GM18498 (cell line): ENCODE measurements around the gene STX2.
"Not testable (repeated sequence)": the region's sequence is repeated elsewhere in the genome, so short reads cannot be mapped to it uniquely, and the experiment has no call there.

Experiments
- ATAC-seq: cut with Tn5 transposase; IDR thresholded peaks from one replicate; pipeline ENCODE4 v1.9.1; 2021; ENCODE audit warnings: mild to moderate bottlenecking, moderate library complexity; ENCODE audit not compliant: unreplicated experiment

STX2 gene

GRCh38 chr12:130803702-130804101 is 35.3 kb downstream of the STX2 start:
- ATAC-seq: no peak

GRCh38 chr12:130800312-130800711 is 38.7 kb downstream of the STX2 start:
- no peak for ATAC-seq

- no peak for ATAC-seq
These were observed 40.0 kb downstream of the STX2 start for GRCh38 chr12:130799051-130799450.

GRCh38 chr12:130796985-130797686 is 41.9 kb downstream of the STX2 start:
- peak; percentile 76 for ATAC-seq

- no peak for ATAC-seq
These were observed 43.1 kb downstream of the STX2 start for GRCh38 chr12:130795906-130796305.

- no peak for ATAC-seq
These were observed 45.5 kb downstream of the STX2 start for GRCh38 chr12:130793554-130793849.

- no peak for ATAC-seq
These were observed 46.1 kb downstream of the STX2 start for GRCh38 chr12:130792821-130793553.

GRCh38 chr12:130791629-130792028 is 47.4 kb downstream of the STX2 start:
- ATAC-seq: no peak

GRCh38 chr12:130788515-130788914 is 50.5 kb downstream of the STX2 start:
- ATAC-seq: no peak

GRCh38 chr12:130787445-130788410 is 51.3 kb downstream of the STX2 start:
- no peak for ATAC-seq

- ATAC-seq: no peak
These were observed 52.0 kb downstream of the STX2 start for GRCh38 chr12:130787041-130787440.

GRCh38 chr12:130783110-130783715 is 55.8 kb downstream of the STX2 start:
- ATAC-seq: no peak

- ATAC-seq: not testable (repeated sequence)
These were observed 56.8 kb downstream of the STX2 start for GRCh38 chr12:130782245-130782644.

- no peak for ATAC-seq
These were observed 58.0 kb downstream of the STX2 start for GRCh38 chr12:130780880-130781575.

- ATAC-seq: no peak
These were observed 58.7 kb downstream of the STX2 start for GRCh38 chr12:130780325-130780724.

- ATAC-seq: no peak
These were observed 60.3 kb downstream of the STX2 start for GRCh38 chr12:130778776-130779175.

- ATAC-seq: no peak
These were observed 62.2 kb downstream of the STX2 start for GRCh38 chr12:130776857-130777339.

GRCh38 chr12:130775953-130776856 is 62.8 kb downstream of the STX2 start:
- no peak for ATAC-seq

- no peak for ATAC-seq
These were observed 68.5 kb downstream of the STX2 start for GRCh38 chr12:130770413-130771028.
